Measurements from ENCODE around the gene BCL11B.

BCL11B gene

GRCh38 chr14:99286761-99287160 lies 14.8 kb upstream of the BCL11B start:
- DNase-seq, result no peak

DNA sequence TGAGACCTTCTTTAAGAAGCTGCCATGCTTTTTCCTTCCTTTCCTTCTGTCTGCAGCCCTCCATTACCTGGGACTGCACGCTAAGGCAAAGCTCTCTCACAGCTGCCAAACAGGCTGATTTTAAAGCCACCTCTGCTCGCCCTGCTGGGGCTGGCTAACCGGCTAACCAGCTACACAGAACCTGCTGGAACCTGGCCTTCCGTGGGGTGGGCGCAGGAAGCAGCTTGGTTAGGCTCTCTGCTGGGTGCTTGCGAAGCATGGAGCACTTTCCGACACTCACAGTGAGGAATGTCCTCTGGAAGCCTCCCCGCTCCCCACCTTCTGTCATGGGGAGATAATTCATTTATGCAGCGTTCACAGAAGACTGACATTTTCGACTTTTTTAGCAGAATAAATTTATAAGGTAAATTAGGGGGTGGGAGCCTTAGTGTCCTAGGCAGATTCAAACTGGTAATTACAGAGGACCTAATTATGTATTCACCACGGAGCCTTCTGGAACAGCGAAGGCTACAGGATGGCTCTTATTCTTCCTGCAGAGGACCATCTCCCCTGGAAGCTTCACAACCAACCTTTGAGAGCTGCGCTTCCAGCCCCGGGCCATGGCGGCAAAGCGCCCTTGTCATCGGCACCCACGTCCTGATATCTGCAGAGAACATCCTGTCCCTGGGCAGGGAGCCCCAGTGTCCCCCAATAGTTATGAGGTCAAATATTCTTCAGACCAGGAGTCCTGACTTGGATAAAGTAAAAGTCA lies 12.4 kb upstream of the BCL11B start:
- no peak for DNase-seq

- no peak for DNase-seq
These were observed 10.5 kb upstream of the BCL11B start for GRCh38 chr14:99282261-99283050.

- DNase-seq, result no peak
These were observed 9.4 kb upstream of the BCL11B start for GRCh38 chr14:99281396-99281795.

DNA sequence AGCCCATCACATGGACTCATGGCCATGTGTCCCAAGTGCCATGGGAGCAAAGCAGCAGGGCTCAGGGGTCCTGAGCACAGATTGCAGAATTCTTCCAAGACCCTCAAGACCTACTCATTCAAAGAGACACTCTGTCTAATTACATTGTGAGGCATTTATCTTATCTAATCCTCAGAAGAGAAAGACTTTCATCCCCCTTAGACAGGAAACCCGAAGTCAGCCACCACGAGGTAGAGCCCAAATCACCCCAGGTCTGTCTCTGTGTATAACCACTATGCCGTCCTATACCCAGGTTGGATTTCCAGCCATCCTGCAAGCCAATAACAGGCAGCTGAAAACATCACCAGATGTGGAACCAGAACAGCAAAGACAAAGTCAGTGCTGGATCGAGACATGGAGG lies 8.9 kb upstream of the BCL11B start:
- no peak for DNase-seq

DNA sequence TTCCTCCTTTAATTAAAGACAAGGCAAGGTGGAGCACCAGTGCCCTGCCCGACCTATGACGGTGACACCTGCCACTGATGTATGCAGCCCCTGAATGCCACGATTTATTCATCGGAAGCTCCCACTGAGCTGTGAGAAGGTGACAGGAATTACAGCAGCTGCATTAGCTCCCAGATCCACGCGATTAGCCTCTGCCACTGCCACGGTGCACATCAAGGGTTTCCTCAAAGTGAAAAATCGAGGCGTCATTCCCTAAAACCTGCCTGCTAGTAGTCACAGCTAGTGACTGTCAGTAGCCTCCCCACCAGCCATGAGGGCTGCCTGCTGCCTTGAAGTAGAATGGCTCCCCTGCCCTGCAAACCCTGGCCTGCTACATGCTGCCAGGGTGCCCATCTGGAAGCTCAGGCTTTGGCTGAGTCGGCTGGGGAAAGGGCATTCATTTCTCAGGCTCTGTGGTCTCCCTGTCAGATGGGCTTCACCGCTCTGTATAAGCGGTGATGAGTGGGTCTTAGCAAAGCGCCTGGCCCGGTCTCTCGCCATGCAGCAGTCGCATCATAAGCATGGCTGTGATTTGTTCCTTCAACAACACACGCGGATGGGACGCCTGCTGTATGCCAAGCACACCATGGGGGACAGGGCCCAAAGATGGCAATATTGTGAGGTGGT lies 8.2 kb upstream of the BCL11B start:
- DNase-seq, result no peak

- DNase-seq, result no peak
These were observed 6.8 kb upstream of the BCL11B start for GRCh38 chr14:99278836-99279235.

DNA sequence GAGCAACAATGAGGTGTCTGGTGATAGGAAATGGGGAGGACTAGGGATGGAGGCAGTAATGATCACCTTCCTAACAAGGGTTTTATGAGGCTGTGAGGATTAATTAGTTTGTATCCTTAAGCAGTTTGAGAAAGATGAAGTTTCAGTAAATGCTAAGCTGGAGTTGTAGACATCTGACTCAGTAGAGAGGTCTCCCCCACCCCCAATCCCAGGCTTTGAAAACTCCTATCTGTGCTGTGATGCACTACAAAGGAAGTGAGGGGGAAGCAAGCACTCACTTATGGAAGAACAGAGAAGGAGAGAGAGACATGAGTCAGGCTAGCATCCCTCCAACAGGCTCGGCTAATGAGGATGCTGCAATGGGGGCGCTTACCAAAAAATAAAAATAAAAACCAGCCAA lies 5.5 kb upstream of the BCL11B start:
- no peak for DNase-seq

DNA sequence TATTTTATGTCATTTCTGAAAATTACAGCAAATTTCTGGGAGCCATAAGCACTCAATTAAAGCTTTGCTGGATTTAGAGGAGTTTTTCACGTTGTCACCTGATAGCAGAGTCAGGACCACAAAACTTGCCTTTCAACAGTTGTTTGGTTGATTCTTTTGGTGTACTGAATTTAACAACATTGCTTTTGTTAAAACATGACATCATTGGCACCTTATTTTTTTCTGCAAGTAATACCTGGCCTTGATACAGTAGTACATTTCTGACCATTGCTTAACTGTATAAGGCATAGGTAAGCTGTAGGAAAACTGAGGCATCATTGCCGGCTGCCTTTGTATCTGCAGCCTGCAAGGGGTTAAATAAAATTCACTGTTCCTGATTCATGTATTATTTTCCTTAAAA lies 4.5 kb upstream of the BCL11B start:
- no peak for DNase-seq

GRCh38 chr14:99275222-99275584 lies 3.2 kb upstream of the BCL11B start:
- no peak for DNase-seq

DNA sequence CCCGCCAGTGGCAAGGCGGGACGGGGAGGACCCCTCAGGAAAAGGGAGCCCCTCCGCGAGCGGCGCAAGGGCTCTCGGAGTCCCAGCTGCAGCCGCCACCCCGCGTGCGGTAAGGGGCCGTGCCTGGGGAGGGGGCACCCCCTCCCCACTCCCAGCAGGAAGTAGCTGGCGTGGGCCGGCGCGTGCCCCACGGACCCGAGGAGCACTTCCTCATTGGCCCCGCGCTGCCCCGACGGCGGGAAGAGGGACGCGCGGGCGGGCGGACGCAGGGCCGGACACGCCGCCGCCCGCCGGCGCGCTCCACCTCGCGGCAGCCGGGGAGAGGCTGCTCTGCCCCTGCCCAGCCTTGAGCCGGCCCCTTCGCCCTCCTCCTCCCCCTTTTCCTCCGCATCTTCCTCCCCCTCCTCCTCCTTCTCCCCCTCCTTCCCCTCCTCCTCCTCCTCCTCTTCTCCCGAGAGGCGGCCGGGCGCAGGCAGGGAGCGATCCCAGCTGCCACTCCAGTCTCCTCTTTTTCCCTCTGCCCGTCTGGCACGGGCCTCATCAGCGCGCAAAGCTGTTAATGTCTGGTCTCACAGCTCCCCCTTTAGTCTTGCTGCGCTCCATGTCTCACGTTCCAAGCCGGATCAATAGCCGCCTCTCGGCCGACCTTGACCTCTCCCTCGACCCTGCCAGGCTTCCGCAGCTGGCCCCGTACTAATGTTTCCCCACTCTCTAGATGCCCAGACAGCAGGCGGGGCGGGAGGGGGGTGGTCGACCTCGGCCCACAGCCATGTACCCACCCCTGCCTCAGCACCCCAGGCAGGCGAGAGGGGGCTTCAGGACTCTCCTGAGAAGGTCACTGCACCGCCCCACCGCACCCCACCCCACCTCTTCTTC lies 2.6 kb upstream of the BCL11B start:
- DNase-seq, result peak; percentile 46

DNA sequence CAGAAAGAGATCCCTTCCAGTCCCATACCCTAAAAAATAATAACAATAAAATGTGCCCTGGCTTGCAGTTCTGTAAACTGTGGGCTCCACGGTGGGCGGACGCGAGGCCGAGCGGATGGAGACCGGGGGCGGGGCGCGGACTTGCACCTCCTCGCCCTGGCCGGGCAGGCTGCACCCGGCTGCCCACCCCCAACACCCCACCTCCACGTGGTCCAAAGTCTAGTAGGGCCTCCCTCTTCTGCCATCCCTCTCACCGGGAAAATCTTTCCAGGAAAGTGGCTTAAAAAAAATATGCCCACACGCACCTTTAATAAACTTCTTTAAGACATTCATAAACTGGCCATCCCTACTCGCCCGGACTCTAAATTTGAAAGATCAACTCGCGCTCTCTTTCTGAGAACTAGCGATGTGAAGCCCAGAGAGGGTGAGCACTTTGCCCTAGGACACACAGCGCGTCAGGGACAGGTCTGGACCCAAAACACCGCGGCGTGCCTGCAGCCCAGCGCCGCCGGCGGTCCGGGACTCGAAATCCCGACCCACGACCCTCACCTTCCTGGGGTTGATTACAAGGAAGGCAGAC lies 1.9 kb upstream of the BCL11B start:
- DNase-seq, result no peak

DNA sequence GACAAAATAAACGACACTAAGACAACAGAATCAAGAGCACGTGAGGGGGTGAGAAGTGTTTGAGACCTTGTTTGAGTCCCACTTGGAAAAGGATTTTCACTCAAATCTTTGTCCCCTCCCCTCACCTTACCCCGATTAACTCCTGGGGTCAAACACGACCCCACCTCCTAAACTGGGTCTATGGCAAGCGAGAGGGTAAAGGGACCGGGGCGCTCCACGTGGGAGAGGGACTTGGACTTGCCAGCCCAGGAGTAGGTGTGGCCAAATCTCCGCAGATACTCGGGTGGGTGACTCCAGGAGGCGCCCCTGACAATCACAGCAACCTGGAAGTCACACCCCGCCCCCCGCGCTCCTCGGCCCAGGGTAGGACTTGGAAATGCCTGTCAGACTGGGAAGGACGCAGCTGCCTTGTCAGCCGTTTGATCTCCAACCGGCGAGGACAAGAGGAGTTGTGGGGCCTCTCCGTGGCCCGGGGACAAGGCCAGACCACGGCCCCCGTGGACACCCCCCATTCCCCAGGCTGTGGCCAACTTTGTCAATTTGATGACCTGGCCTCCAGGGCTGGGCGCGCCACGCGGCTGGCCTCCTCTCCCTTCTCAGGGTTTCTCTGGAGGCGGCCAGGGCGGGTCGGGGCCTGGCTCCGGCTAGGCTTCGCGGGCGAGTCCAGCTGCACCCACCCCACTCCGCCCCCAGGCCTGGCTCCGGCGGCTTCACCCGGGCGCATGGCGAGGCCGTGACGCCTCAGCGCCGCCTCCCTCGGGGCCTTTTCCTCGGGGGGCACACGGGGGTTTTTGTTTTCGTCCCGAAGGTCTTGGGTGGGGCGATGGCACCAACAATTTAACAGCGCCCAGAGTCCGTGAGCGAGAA lies 1.1 kb upstream of the BCL11B start:
- DNase-seq, result no peak

DNA sequence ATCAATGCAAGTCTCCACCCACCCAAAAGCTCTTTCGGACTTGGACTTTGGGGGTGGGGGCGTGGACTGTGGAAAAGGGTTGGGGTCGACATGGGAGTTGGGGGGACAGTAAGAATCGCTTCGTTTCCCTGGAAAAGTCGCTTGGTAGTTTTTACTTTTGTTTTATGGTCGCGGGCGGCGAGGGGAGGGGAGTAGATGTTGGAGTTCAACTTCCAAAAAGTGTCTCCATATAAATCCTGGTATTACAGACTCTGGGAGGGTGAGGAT lies 568 bp upstream of the BCL11B start:
- no peak for DNase-seq

- no peak for DNase-seq
These were observed 616 bp downstream of the BCL11B start for GRCh38 chr14:99271221-99271941.

- no peak for DNase-seq
These were observed 1.4 kb downstream of the BCL11B start for GRCh38 chr14:99270458-99271220.

DNA sequence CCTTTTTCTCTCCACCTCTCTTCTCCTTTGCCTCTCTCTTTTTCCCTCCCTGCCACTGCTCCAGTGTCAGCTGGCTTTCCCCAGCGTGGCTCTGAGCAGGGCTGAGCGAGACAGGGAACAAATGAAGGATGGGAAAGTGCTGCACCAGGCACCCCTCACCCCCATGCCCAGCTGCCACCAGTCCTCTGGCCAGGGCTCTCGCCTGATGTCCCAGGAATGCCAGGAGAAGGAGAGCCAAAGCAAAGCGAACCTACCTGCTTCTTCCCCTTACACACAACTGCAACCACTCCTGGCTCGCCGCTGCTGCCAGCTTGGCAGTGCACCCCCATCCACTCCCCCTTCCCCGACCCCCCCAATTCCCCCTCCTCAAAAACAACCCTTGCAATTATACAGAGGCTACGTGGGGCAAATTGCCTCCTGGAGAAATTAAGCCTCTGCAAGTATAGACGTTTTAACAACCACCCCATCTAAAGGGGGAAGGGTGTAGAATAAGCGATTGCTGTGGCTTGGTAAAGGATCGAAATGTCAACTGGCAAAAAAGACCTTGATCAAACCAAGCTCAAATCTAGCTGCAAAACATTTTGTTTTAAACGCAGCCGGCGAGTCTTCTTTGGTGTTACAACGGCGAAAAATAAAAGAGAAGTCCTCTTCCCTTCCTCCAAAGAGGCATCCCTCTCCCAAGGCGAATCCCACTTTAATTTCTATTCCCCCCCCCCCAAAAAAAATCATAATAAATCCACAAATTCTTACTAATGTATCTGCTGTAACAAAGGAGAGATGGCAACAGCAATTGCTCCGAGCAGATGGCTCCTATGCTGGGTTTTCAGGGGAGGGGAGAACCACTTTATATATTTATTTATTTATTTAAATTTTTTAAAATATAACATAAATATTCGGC lies 2.9 kb downstream of the BCL11B start:
- DNase-seq, result no peak

DNA sequence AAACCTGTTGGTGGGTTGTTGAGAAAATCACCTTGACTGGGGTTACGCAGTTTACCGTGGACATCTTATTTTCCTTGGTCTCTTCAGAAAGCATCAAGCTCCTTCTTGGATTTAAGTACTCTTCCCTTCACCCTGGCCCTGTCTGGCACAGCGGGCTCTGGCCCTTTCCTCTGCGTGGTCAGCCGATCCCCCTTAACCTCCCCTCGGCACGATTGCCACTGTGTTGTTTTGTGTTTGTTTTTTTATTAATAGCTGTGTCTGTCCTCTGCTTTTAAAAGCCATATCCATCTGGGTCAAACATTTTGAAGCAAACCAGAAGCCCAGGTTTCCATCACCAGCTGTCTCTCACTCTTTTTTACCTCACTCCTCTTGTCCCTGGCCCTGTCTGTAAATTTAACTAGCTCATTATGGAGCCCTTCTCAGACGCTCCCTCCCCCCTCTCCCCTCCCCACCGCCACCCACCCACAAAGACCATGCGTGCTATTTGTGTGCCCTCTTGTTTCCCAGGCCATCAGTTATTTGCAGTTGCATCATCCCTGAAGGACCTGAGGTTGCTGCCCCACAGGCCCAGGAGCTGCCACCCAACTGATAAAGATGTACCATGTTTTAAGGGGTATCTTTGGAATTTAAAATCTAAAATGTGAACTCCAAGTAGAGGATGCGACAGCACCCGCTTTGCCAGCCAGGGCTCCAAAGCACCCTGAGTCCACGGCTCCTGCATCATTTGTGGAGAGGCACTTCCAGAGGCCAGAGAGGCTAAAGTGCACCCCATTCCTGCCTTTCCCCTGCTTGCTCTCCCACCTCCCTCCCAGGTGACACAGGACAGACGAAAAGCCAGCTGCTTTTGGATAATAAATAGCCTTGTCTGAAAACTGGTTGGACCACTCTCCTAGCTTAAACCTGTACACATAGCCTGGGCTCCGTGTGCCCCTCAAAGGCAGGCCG lies 3.9 kb downstream of the BCL11B start:
- DNase-seq, result no peak
